PC-9 (cell line): ENCODE measurements around the gene TOE1. TPM values are rescaled to one million over a fixed set of nuclear protein-coding genes. Genes with fewer than 3 reads are reported as not detected.
A peak's percentile ranks its signal among the peaks of the same experiment; 100 is the strongest.
"Not testable (repeated sequence)": the region's sequence is repeated elsewhere in the genome, so short reads cannot be mapped to it uniquely, and the experiment has no call there.

Experiments used
- Bru-seq: library from RNA; stranded (reverse); fragments of 400-500 nt; gene quantifications from one replicate; lab custom pipeline; 2021; lab: Mats Ljungman, UMichigan
- BruChase-seq, 2 experiments: library from RNA; stranded (reverse); fragments of 400-500 nt; gene quantifications; one replicate each; lab custom pipeline; 2021; lab: Mats Ljungman, UMichigan
- BruUV-seq: library from RNA; stranded (reverse); fragments of 400-500 nt; replicated peaks from 2 replicates; lab custom pipeline; 2021; lab: Mats Ljungman, UMichigan
- CTCF ChIA-PET: fragments of 300-600 bp; sonication (Branson Sonifier 250); formaldehyde crosslinking; loops from one replicate; lab custom pipeline; 2022; ENCODE audit warnings: antibody characterized with exemption; lab: Charles Lee
- POLR2A ChIA-PET: fragments of 300-600 bp; sonication (Branson Sonifier 250); formaldehyde crosslinking; loops from one replicate; lab custom pipeline; 2022; ENCODE audit warnings: antibody characterized with exemption; ENCODE audit not compliant: unreplicated experiment; lab: Charles Lee
- DNase-seq, 2 experiments: peaks; one replicate each; pipeline versions ENCODE4 v3.0.0 to v3.0.0-alpha.2; 2015 to 2022; ENCODE audit warnings: mixed read lengths in 1 of 2
- H2AFZ ChIP-seq: fragments of 200-600 bp; sonication (generic); 2 replicates; pipeline ENCODE4 v1.8.1; 2017; ENCODE audit warnings: antibody characterized with exemption
- H3F3A ChIP-seq: fragments of 200-600 bp; sonication (generic); 2 replicates; pipeline ENCODE4 v1.8.1; 2017; ENCODE audit warnings: antibody characterized with exemption, mild to moderate bottlenecking, low read depth; ENCODE audit not compliant: insufficient read depth
- H3K27ac ChIP-seq: fragments of 200-600 bp; sonication (generic); 2 replicates; pipeline ENCODE4 v1.6.1; 2016; ENCODE audit warnings: mixed run types
- H3K27me3 ChIP-seq: fragments of 200-600 bp; sonication (generic); 2 replicates; pipeline ENCODE4 v1.6.1; 2016; ENCODE audit warnings: low read depth, mixed run types; ENCODE audit not compliant: insufficient read depth
- H3K36me3 ChIP-seq: fragments of 200-600 bp; sonication (generic); 2 replicates; pipeline ENCODE4 v1.6.1; 2016; ENCODE audit warnings: low read depth, mixed run types
- H3K4me1 ChIP-seq: fragments of 200-600 bp; sonication (generic); replicated peaks from 2 replicates; pipeline ENCODE4 v1.6.1; 2016; ENCODE audit warnings: mixed run types; ENCODE audit not compliant: insufficient read depth
- H3K4me2 ChIP-seq: fragments of 200-600 bp; sonication (generic); 2 replicates; pipeline ENCODE4 v1.6.1; 2017; ENCODE audit warnings: mixed run types
- H3K4me3 ChIP-seq: fragments of 200-600 bp; sonication (generic); 2 replicates; pipeline ENCODE4 v1.6.1; 2016; ENCODE audit warnings: mixed run types
- H3K79me2 ChIP-seq: fragments of 200-600 bp; sonication (generic); 2 replicates; pipeline ENCODE4 v1.6.1; 2017; ENCODE audit warnings: low read depth, mixed run types
- H3K9me2 ChIP-seq: fragments of 200-600 bp; sonication (generic); 2 replicates; pipeline ENCODE4 v1.8.1; 2017; ENCODE audit warnings: mild to moderate bottlenecking; ENCODE audit not compliant: insufficient read depth
- H3K9me3 ChIP-seq: fragments of 200-600 bp; sonication (generic); 2 replicates; pipeline ENCODE4 v1.8.1; 2016; ENCODE audit warnings: low read depth; ENCODE audit not compliant: insufficient read depth
- H4K20me1 ChIP-seq: fragments of 200-600 bp; sonication (generic); 2 replicates; pipeline ENCODE4 v1.8.1; 2017; ENCODE audit not compliant: insufficient read depth
- EZH2 ChIP-seq: fragments of 200-600 bp; sonication (generic); IDR thresholded peaks from 2 replicates; pipeline ENCODE4 v1.8.0; 2017; ENCODE audit warnings: antibody characterized with exemption, low read depth
- intact Hi-C: fragments of 100-400 bp; cut with micrococcal nuclease; formaldehyde crosslinking; loops from one replicate; pipeline ENCODE4 v1.10.0; 2022; ENCODE audit not compliant: unreplicated experiment
- long read RNA-seq: library from polyadenylated mRNA; stranded (forward); transcript quantifications from one replicate; pipeline ENCODE4 v2.0.0, GENCODE V29; 2022
- total RNA-seq: library from RNA; stranded (reverse); gene quantifications from 2 replicates; pipeline ENCODE4 v1.2.3, GENCODE V29; 2021
- TF ChIP-seq, protein P1 (sequence below): fragments of 200-600 bp; sonication (generic); conservative IDR thresholded peaks from 2 replicates; pipeline ENCODE4 v1.6.1; 2017; ENCODE audit warnings: mixed run types, antibody characterized with exemption, mild to moderate bottlenecking, moderate library complexity

TOE1 gene
- total RNA-seq (14.5 and 20.4 TPM in 2 replicates), Bru-seq, nascent RNA (percentile 89 among the genes with signal in this experiment), BruChase-seq, experiment 1, labeled RNA remaining after a 2-hour chase (percentile 78 among the genes with signal in this experiment), BruChase-seq, experiment 2, labeled RNA remaining after a 6-hour chase (percentile 86 among the genes with signal in this experiment)
- long read RNA-seq, transcript TOE1-201 (8 exons, 2,389 nt): major isoform, 17 of 29 reads
- long read RNA-seq, partial matches to known transcripts: 1 of 29 reads
- long read RNA-seq, other reads (novel, unspliced or antisense): 11 of 29 reads

DNA sequence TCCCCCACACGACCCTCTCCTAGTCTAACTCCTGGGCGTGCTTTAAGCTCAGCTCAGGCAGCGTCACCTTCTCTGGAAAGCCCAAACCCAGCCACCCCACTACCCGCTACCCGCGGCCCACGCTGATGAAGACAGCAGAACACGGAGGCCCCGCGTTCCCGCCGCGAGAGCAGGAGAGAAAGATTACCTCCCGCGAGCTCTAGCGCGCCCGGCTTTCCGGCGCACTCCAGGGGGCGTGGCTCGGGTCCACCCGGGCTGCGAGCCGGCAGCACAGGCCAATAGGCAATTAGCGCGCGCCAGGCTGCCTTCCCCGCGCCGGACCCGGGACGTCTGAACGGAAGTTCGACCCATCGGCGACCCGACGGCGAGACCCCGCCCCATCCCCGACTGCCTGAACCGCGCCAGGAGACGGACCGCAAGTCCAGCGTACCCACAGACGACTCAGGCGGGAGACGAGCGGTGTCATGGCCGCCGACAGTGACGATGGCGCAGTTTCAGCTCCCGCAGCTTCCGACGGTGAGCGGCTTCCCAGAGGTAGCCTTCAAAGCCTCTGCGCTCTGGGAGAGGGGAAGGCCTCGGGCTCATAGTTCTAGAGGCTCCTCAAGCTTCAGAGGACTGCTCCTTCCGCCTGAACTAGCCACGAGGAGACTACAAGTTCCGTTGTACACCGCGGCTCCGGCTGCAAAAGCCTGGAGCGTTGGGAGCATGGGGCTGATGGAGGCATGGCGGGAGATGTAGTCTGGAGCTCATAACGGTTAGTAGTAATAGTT is at the start of gene TOE1, which contains the start of gene MUTYH:
TOE1 (plus strand) TSS at position 382 of the 770 bp plus-strand sequence; CDS start at position 465, 83 bp downstream.
MUTYH (minus strand) TSS at position 652 of the 770 bp plus-strand sequence. CDS start 5,935 bp downstream, outside the sequence.
- ChIA-PET CTCF (interaction anchor here (0.7 to 3.0 kb wide), 8 partner anchors 9 to 547 kb away, joined by 3 to 39 read pairs (median 4); no protein-coding TSS in a partner anchor), POLR2A (interaction anchor here (0.6 to 2.3 kb wide), 20 partner anchors 9 to 1417 kb away, joined by 3 to 42 read pairs (median 6); no protein-coding TSS in a partner anchor)
- H3K9me3 ChIP-seq: no peaks in the 10 kb centered on the region
- intact Hi-C loops: loop anchor here (1.0 to 5.0 kb wide), 7 partner anchors 8 to 609 kb away; partner anchors contain the start of genes NASP, RNU5D-1 and TESK2
- peak within 1 kb of the TSS; percentile 90 for H3K4me2 ChIP-seq
- H3K4me1 ChIP-seq: peaks cover 55% of the 10 kb centered on the region
- peak within 1 kb of the TSS; percentile 82 for H2AFZ ChIP-seq
- BruUV-seq: no TSS peak
- TF ChIP-seq EZH2: no peak
- TF ChIP-seq, protein P1, sequence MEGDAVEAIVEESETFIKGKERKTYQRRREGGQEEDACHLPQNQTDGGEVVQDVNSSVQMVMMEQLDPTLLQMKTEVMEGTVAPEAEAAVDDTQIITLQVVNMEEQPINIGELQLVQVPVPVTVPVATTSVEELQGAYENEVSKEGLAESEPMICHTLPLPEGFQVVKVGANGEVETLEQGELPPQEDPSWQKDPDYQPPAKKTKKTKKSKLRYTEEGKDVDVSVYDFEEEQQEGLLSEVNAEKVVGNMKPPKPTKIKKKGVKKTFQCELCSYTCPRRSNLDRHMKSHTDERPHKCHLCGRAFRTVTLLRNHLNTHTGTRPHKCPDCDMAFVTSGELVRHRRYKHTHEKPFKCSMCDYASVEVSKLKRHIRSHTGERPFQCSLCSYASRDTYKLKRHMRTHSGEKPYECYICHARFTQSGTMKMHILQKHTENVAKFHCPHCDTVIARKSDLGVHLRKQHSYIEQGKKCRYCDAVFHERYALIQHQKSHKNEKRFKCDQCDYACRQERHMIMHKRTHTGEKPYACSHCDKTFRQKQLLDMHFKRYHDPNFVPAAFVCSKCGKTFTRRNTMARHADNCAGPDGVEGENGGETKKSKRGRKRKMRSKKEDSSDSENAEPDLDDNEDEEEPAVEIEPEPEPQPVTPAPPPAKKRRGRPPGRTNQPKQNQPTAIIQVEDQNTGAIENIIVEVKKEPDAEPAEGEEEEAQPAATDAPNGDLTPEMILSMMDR: 0 out of 2 replicates have a peak, but pooled peaks have one; percentile 24
- H3K4me3 ChIP-seq: peak within 1 kb of the TSS; percentile 68
- H3K9me2 ChIP-seq: no peaks in the 10 kb centered on the region
- peak; percentile 79 to 97 for DNase-seq
- H3K36me3 ChIP-seq: 0 out of 2 replicates have a peak, but pooled peaks cover 15% of the 10 kb centered on the region
- H3K27me3 ChIP-seq: no peaks in the 10 kb centered on the region
- H3K27ac ChIP-seq: peak within 1 kb of the TSS; percentile 86
- H3K79me2 ChIP-seq: peaks cover 50% of the 10 kb centered on the region
- H4K20me1 ChIP-seq: no peaks in the 10 kb centered on the region
- H3F3A ChIP-seq: peaks cover 38% of the 10 kb centered on the region

DNA sequence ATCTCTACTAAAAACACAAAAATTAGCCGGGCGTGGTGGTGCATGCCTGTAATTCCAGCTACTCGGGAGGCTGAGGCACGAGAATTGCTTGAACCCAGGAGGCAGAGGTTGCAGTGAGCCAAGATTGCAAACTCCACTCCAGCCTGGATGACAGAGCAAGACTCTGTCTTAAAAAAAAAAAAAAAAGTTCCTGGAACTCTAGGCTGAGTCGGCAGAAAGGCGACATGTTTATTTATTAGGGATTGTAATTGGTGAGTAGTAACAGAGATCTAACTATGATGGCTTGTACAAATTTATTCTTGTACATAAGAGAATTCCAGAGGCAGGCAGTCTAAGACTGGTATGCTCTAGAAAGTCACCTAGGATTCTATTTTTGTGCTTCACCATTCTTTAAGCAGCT is 49.0 kb upstream of the TOE1 start:
- H3F3A ChIP-seq, H2AFZ ChIP-seq, H4K20me1 ChIP-seq, H3K9me3 ChIP-seq, POLR2A ChIA-PET, H3K4me1 ChIP-seq, H3K27me3 ChIP-seq, H3K9me2 ChIP-seq, DNase-seq, H3K79me2 ChIP-seq, H3K36me3 ChIP-seq, H3K4me2 ChIP-seq, H3K27ac ChIP-seq, BruUV-seq, H3K4me3 ChIP-seq, intact Hi-C loops: not testable (repeated sequence)
- CTCF ChIA-PET: interaction anchor here (0.6 to 0.7 kb wide), 2 partner anchors 275 to 406 kb away, joined by 3 read pairs; no protein-coding TSS in a partner anchor

DNA sequence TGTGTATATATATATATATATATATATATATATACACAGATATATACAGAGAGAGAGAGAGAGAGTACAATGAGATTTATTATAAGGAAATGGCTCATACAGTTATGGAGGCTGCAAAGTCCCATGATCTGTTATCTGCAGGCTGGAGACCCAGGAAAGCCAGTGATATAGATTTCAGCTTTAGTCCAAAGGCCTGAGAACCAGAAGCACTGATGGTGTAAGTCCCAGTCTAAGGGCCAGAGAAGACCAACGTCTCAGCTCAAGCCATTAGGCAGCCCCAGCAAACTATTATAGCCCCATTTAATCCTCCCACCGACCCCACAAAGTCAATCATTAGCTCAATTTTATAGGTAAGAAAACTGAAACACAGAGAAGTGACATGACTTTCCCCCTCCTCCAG is 48.3 kb upstream of the TOE1 start:
- intact Hi-C loops: no loop called here
- POLR2A ChIA-PET: no interaction called here

More for the DNA sequence above, 48.3 kb upstream of the TOE1 start:
- no peaks in the 10 kb centered on the region for H3K9me3 ChIP-seq
- H3K36me3 ChIP-seq: no peaks in the 10 kb centered on the region
- H2AFZ ChIP-seq: no peak overlapping the region
- H3F3A ChIP-seq: no peaks in the 10 kb centered on the region
- BruUV-seq: no TSS peak
- H4K20me1 ChIP-seq: no peaks in the 10 kb centered on the region
- H3K4me3 ChIP-seq: no peak overlapping the region
- no peaks in the 10 kb centered on the region for H3K9me2 ChIP-seq
- TF ChIP-seq, protein P1: no peak
- TF ChIP-seq EZH2: no peak
- no peak for DNase-seq
- H3K4me1 ChIP-seq: no peaks in the 10 kb centered on the region
- H3K79me2 ChIP-seq: no peaks in the 10 kb centered on the region
- no peak overlapping the region for H3K4me2 ChIP-seq
- CTCF ChIA-PET: interaction anchor here (0.6 to 0.7 kb wide), 3 partner anchors 12 to 532 kb away, joined by 3 to 9 read pairs (median 3); no protein-coding TSS in a partner anchor
- no peaks in the 10 kb centered on the region for H3K27me3 ChIP-seq
- no peak overlapping the region for H3K27ac ChIP-seq
